Liver (tissue), 9 donors: ENCODE data around the gene AIP. TPM values are rescaled to one million over a fixed set of nuclear protein-coding genes. Genes with fewer than 3 reads are reported as not detected.

Source experiments
- DNase-seq: peaks from one replicate; pipeline ENCODE4 v3.0.0-alpha.2; 2017; ENCODE audit warnings: low spot score
- H3K27ac ChIP-seq, 2 donors: one replicate each; pipeline ENCODE4 v1.7.0; 2013; ENCODE audit warnings: inconsistent platforms in 2 of 2, low read length in 2 of 2, control low read depth in 1 of 2, low read depth in 1 of 2, mild to moderate bottlenecking in 1 of 2
- H3K27me3 ChIP-seq, 4 donors: one replicate each; pipeline versions ENCODE4 v1.6.1 to v1.7.0; 2013; ENCODE audit warnings: low read length in 3 of 4, inconsistent platforms in 1 of 4, mild to moderate bottlenecking in 1 of 4, moderate library complexity in 1 of 4; ENCODE audit not compliant: control insufficient read depth in 4 of 4, insufficient read depth in 4 of 4
- H3K36me3 ChIP-seq, 4 donors: one replicate each; pipeline versions ENCODE4 v1.6.1 to v1.7.0; 2013; ENCODE audit warnings: low read length in 3 of 4, mild to moderate bottlenecking in 3 of 4, low read depth in 1 of 4, moderate library complexity in 1 of 4; ENCODE audit not compliant: control insufficient read depth in 4 of 4, insufficient read depth in 3 of 4
- H3K4me1 ChIP-seq, 4 donors: one replicate each; pipeline versions ENCODE4 v1.6.1 to v1.7.0; 2013; ENCODE audit warnings: low read length in 3 of 4, mild to moderate bottlenecking in 3 of 4, moderate library complexity in 1 of 4; ENCODE audit not compliant: control insufficient read depth in 4 of 4, insufficient read depth in 4 of 4
- H3K4me3 ChIP-seq, 3 donors: one replicate each; pipeline versions ENCODE4 v1.6.1 to v1.7.0; 2013; ENCODE audit warnings: low read length in 3 of 3, control low read depth in 1 of 3, low read depth in 1 of 3, mild to moderate bottlenecking in 1 of 3
- H3K9ac ChIP-seq, 2 donors: one replicate each; pipeline ENCODE4 v1.7.0; 2013; ENCODE audit warnings: low read length in 2 of 2, mild to moderate bottlenecking in 2 of 2, moderate library complexity in 2 of 2, control low read depth in 1 of 2, low read depth in 1 of 2
- H3K9me3 ChIP-seq, 4 donors: one replicate each; pipeline versions ENCODE4 v1.6.1 to v1.7.0; 2013; ENCODE audit warnings: low read length in 3 of 4; ENCODE audit not compliant: control insufficient read depth in 4 of 4
- ATF3 ChIP-seq: IDR thresholded peaks from 2 replicates; pipeline ENCODE4 v1.6.1; 2016; ENCODE audit warnings: antibody characterized with exemption
- CTCF ChIP-seq: fragments of 150-350 bp; IDR thresholded peaks from 2 replicates; pipeline ENCODE4 v1.5.1; 2017; ENCODE audit warnings: improper control_type of control experiment, low read depth, low read length; ENCODE audit not compliant: missing input control
- EGR1 ChIP-seq, 2 donors: IDR thresholded peaks; 2 replicates each; pipeline ENCODE4 v1.6.1; 2016 to 2018; ENCODE audit warnings: antibody characterized with exemption in 2 of 2, low read depth in 2 of 2
- FOXA1 ChIP-seq: IDR thresholded peaks from 2 replicates; pipeline ENCODE4 v1.6.1; 2016; ENCODE audit warnings: antibody characterized with exemption
- FOXA2 ChIP-seq: IDR thresholded peaks from 2 replicates; pipeline ENCODE4 v1.6.1; 2016; ENCODE audit warnings: antibody characterized with exemption
- GABPA ChIP-seq, 2 donors: IDR thresholded peaks in 1 of 2; conservative IDR thresholded peaks in 1 of 2; 2 replicates each; pipeline ENCODE4 v1.6.1; 2016; ENCODE audit warnings: antibody characterized with exemption in 2 of 2, mild to moderate bottlenecking in 1 of 2, moderate library complexity in 1 of 2
- HNF4A ChIP-seq, 2 donors: conservative IDR thresholded peaks; 2 replicates each; pipeline ENCODE4 v1.6.1; 2016; ENCODE audit warnings: antibody characterized with exemption in 2 of 2, mild to moderate bottlenecking in 2 of 2
- HNF4G ChIP-seq: IDR thresholded peaks from 2 replicates; pipeline ENCODE4 v1.6.1; 2016; ENCODE audit warnings: antibody characterized with exemption
- JUND ChIP-seq, 2 donors: IDR thresholded peaks; 2 replicates each; pipeline ENCODE4 v1.6.1; 2016; ENCODE audit warnings: antibody characterized with exemption in 2 of 2
- MAX ChIP-seq: IDR thresholded peaks from 2 replicates; pipeline ENCODE4 v1.6.1; 2016; ENCODE audit warnings: antibody characterized with exemption
- NR2F2 ChIP-seq: IDR thresholded peaks from 2 replicates; pipeline ENCODE4 v1.6.1; 2016; ENCODE audit warnings: antibody characterized with exemption
- RAD21 ChIP-seq, 2 donors: IDR thresholded peaks; 2 replicates each; pipeline ENCODE4 v1.6.1; 2016; ENCODE audit warnings: antibody characterized with exemption in 2 of 2, mild to moderate bottlenecking in 2 of 2
- REST ChIP-seq: IDR thresholded peaks from 2 replicates; pipeline ENCODE4 v1.6.1; 2016; ENCODE audit warnings: antibody characterized with exemption, mild to moderate bottlenecking
- RXRA ChIP-seq, 2 donors: IDR thresholded peaks; 2 replicates each; pipeline ENCODE4 v1.6.1; 2017 to 2018; ENCODE audit warnings: antibody characterized with exemption in 2 of 2, mild to moderate bottlenecking in 1 of 2
- SP1 ChIP-seq: IDR thresholded peaks from 2 replicates; pipeline ENCODE4 v1.6.1; 2018; ENCODE audit warnings: antibody characterized with exemption, mild to moderate bottlenecking
- TAF1 ChIP-seq: conservative IDR thresholded peaks from 2 replicates; pipeline ENCODE4 v1.6.1; 2016; ENCODE audit warnings: antibody characterized with exemption, mild to moderate bottlenecking
- YY1 ChIP-seq: IDR thresholded peaks from 2 replicates; pipeline ENCODE4 v1.6.1; 2016; ENCODE audit warnings: antibody characterized with exemption, mild to moderate bottlenecking
- ZBTB33 ChIP-seq: IDR thresholded peaks from 2 replicates; pipeline ENCODE4 v1.6.1; 2016; ENCODE audit warnings: antibody characterized with exemption
- WGBS: extraction: QIAGEN DNeasy Blood & Tissue Kit; methylation state at CpG from one replicate; pipeline ENCODE4 v1.1.7; 2013; 5-methylcytosine and 5-hydroxymethylcytosine counted together
- polyA plus RNA-seq, 2 donors: library from polyadenylated mRNA; stranded (reverse) in 1 of 2; unstranded in 1 of 2; fragments of 200-250 nt in 1 of 2; fragments of >200 nt in 1 of 2; fragmentation: Nextera tagmentation in 1 of 2; extraction: Ambion mirVana in 1 of 2; gene quantifications; one replicate each; pipeline versions ENCODE4 v1.2.1 to v1.2.3, GENCODE V29; 2013 to 2015
- total RNA-seq, 2 donors: library from RNA; depleted of rRNA; stranded (reverse); fragments of >200 nt; gene quantifications; one replicate each; pipeline ENCODE4 v1.2.3, GENCODE V29; 2014
- donor health status: healthy.
- donor health status: healthy.
- donor health status: healthy.
- donor health status: healthy.
- donor health status: healthy.

Gene AIP
- total and polyA plus RNA-seq, 4 donors, result 17.6 to 28.2 (median 23.1) TPM

GRCh38 chr11:67538306-67538705 lies 55.5 kb downstream of the AIP start:
- Histone ChIP-seq H3K27ac (no peak overlapping the region), H3K4me1 (no peaks in the 10 kb centered on the region), H3K9me3 (no peaks in the 10 kb centered on the region), H3K36me3 (no peaks in the 10 kb centered on the region), H3K27me3 (no peaks in the 10 kb centered on the region), H3K4me3 (no peak overlapping the region), H3K9ac (no peak overlapping the region)
- no peak for DNase-seq
- 88% methylated on average over 6 of the region's 6 CpGs for WGBS
- TF ChIP-seq GABPA (IDR thresholded peaks at IDR 0.05 in 1 of 2, conservative IDR thresholded peaks at IDR 0.05 in 1 of 2) (no peak), JUND (IDR thresholded peaks at IDR 0.05) (no peak), CTCF (no peak), MAX (no peak), FOXA1 (no peak)

- H3K4me3 ChIP-seq, result no peak overlapping the region
- WGBS, result 88% methylated on average over 10 of the region's 10 CpGs
- H3K9ac ChIP-seq, result no peak overlapping the region
- H3K36me3 ChIP-seq, result no peaks in the 10 kb centered on the region
- no peaks in the 10 kb centered on the region for H3K4me1 ChIP-seq
- no peak overlapping the region for H3K27ac ChIP-seq
- H3K9me3 ChIP-seq, result no peaks in the 10 kb centered on the region
- H3K27me3 ChIP-seq, result no peaks in the 10 kb centered on the region
- TF ChIP-seq CTCF (no peak), RAD21 (IDR thresholded peaks at IDR 0.05) (no peak), YY1 (no peak), REST (no peak), ATF3 (no peak), TAF1 (no peak), JUND (IDR thresholded peaks at IDR 0.05) (no peak), ZBTB33 (no peak), SP1 (no peak), GABPA (IDR thresholded peaks at IDR 0.05 in 1 of 2, conservative IDR thresholded peaks at IDR 0.05 in 1 of 2) (no peak), HNF4G (no peak), MAX (no peak), HNF4A (conservative IDR thresholded peaks at IDR 0.05) (no peak), FOXA1 (no peak), EGR1 (IDR thresholded peaks at IDR 0.05; ENCODE audit: low read depth in 2 of 2) (no peak), NR2F2 (no peak), RXRA (IDR thresholded peaks at IDR 0.05) (no peak), FOXA2 (no peak)
- no peak for DNase-seq
These were observed 56.1 kb downstream of the AIP start for GRCh38 chr11:67538823-67539505.
